Neural cell (in vitro differentiated cells): ENCODE measurements around the gene LIF.

ENCODE experiments used
- CTCF ChIP-seq: fragments of 450-650 bp; IDR thresholded peaks from 2 replicates; pipeline ENCODE4 v1.5.1; 2014; ENCODE audit warnings: antibody characterized with exemption, mild to moderate bottlenecking, moderate library complexity; ENCODE audit not compliant: poor library complexity, severe bottlenecking
- POLR2AphosphoS5 ChIP-seq: IDR thresholded peaks from 2 replicates; pipeline ENCODE4 v1.6.1; 2012

GRCh38 chr22:30284172-30284571 is 37.6 kb upstream of the LIF start:
- TF ChIP-seq POLR2AphosphoS5 (no peak), CTCF (no peak)
